Activated naive CD8-positive, alpha-beta T cell treated with anti-CD3 and anti-CD28 coated beads, Interleukin-2, amount 50 U/mL, for 24 hours (primary cell): ENCODE measurements around the gene SAYSD1.

Source experiments
- ATAC-seq: fragments of 150-1000 bp; cut with Tn5 transposase; one replicate; pipeline ENCODE4 v1.10.0; 2021
- DNase-seq: peaks from one replicate; pipeline ENCODE4 v3.0.0; 2021
- H3K27ac Mint-ChIP-seq: one replicate; pipeline ENCODE4 v1.8.0; 2021; ENCODE audit warnings: mild to moderate bottlenecking, mixed read lengths
- H3K27me3 Mint-ChIP-seq: one replicate; pipeline ENCODE4 v1.8.0; 2021; ENCODE audit warnings: mixed read lengths
- H3K36me3 Mint-ChIP-seq: one replicate; pipeline ENCODE4 v1.8.0; 2021; ENCODE audit warnings: low read depth, mixed read lengths
- H3K4me1 Mint-ChIP-seq: one replicate; pipeline ENCODE4 v1.8.0; 2021; ENCODE audit warnings: mixed read lengths
- H3K4me3 Mint-ChIP-seq: one replicate; pipeline ENCODE4 v1.8.0; 2021; ENCODE audit warnings: mild to moderate bottlenecking, moderate library complexity, mixed read lengths
- H3K9me3 Mint-ChIP-seq: one replicate; pipeline ENCODE4 v1.8.0; 2021; ENCODE audit warnings: mixed read lengths

Gene SAYSD1

DNA sequence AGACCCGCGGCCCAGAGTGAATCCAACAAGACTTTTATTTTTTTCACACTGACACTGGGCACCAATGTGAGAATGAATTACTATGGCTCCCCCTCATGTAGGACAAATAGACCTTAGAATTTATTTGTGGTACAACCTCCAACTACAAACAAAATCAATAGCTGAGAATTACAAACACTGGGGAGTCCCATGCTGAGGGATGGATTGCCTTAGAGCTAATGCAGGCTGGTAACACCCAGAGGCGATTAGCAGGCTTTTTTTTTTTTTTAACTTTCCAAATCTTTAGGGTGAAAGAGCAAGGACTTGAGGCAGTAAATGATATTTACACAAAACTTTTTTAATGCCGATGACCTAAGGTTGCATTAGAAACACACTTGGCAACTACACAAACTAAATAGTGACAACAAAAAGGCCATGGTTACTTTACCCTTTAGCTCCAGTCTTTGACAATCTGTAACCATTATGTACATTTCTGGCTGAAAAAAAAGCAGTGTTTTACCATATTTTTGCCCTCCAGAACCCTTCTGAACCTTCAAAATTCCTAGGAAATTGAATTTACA lies 21.8 kb downstream of the SAYSD1 start:
- Mint-ChIP-seq H3K4me3 (no peak overlapping the region), H3K27ac (no peak overlapping the region), H3K27me3 (peaks cover 31% of the 10 kb centered on the region), H3K36me3 (peaks cover 3% of the 10 kb centered on the region), H3K4me1 (peaks cover 2% of the 10 kb centered on the region), H3K9me3 (no peaks in the 10 kb centered on the region)
- ATAC-seq = no peak
- no peak for DNase-seq

DNA sequence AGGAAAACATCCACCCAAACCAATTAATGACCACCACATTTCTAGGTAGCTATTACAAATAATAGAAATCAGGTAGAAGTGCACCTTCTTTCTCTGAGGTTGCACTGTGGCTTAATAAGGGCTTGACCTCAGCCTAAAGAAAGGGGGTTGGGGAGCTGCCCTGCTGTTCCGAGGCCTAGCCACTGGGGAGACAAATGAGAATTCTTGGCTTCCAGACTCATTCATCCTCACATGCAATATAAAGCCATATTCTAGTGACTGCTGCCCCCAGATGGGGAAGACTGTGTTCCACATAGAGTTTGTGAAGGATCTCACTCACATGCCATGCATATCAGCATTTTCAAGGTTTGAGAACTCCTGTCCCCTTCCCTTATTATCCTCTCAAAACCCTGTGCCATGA lies 22.9 kb downstream of the SAYSD1 start:
- ATAC-seq = no peak
- H3K27ac Mint-ChIP-seq = no peak overlapping the region
- peaks cover 39% of the 10 kb centered on the region for H3K27me3 Mint-ChIP-seq

DNA sequence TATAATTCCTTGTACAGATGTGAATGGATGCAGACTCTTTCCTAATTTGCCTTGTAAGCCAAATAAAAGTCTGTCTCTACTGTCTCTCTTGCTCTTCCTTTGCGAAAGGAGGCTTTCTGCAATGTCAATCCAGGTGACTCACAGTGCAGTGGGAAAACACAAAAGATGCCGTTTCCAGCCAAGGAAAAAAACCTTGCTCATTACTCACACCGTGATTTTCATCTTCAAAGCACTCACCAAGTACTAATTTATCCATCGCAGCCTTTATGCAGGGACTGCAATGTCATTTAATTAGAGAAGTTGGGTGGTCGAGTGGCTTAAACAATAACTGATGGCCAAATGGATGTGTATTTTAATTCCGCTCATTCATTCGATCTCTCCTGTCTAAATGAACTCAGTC lies 23.8 kb downstream of the SAYSD1 start:
- peaks cover 10% of the 10 kb centered on the region for H3K4me1 Mint-ChIP-seq
- H3K4me3 Mint-ChIP-seq = no peak overlapping the region
- DNase-seq (no peak), ATAC-seq (no peak)
- peaks cover 46% of the 10 kb centered on the region for H3K27me3 Mint-ChIP-seq
- peaks cover 3% of the 10 kb centered on the region for H3K36me3 Mint-ChIP-seq
- H3K9me3 Mint-ChIP-seq = no peaks in the 10 kb centered on the region
- no peak overlapping the region for H3K27ac Mint-ChIP-seq

More for the DNA sequence above, 22.9 kb downstream of the SAYSD1 start:
- H3K4me1 Mint-ChIP-seq = peaks cover 2% of the 10 kb centered on the region
- no peak overlapping the region for H3K4me3 Mint-ChIP-seq
- no peak for DNase-seq
- H3K9me3 Mint-ChIP-seq = no peaks in the 10 kb centered on the region
- peaks cover 3% of the 10 kb centered on the region for H3K36me3 Mint-ChIP-seq

DNA sequence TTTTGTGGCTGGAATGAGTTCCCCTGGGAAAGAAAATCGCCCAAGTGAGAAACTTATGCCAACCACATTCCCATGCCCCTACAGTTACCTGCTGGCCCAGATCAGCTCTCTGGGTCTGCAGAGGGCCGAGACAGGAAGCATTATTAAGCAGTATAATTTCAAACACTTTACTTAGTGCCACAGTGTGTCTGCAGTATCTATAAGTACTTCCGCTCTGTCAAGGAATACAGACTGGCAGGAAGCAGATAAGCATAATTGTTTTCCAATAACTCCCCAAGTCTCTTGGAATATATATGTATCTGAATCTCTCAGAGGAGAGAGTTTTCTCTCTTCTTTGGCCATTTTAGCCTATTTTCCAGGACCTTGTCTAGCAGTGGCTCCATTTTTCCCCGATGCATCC lies 24.9 kb downstream of the SAYSD1 start:
- Mint-ChIP-seq H3K9me3 (no peaks in the 10 kb centered on the region), H3K27ac (no peak overlapping the region), H3K36me3 (peaks cover 3% of the 10 kb centered on the region), H3K27me3 (peaks cover 52% of the 10 kb centered on the region), H3K4me3 (no peak overlapping the region), H3K4me1 (peaks cover 16% of the 10 kb centered on the region)
- DNase-seq (no peak), ATAC-seq (no peak)

GRCh38 chr6:39088331-39088730 lies 26.7 kb downstream of the SAYSD1 start:
- Mint-ChIP-seq H3K4me1 (peaks cover 22% of the 10 kb centered on the region), H3K36me3 (no peaks in the 10 kb centered on the region), H3K27ac (no peak overlapping the region), H3K9me3 (no peaks in the 10 kb centered on the region), H3K27me3 (peaks cover 59% of the 10 kb centered on the region), H3K4me3 (no peak overlapping the region)
- ATAC-seq (no peak), DNase-seq (no peak)

- DNase-seq (no peak), ATAC-seq (no peak)
- no peak overlapping the region for H3K4me3 Mint-ChIP-seq
- no peaks in the 10 kb centered on the region for H3K36me3 Mint-ChIP-seq
- peaks cover 22% of the 10 kb centered on the region for H3K4me1 Mint-ChIP-seq
- peaks cover 59% of the 10 kb centered on the region for H3K27me3 Mint-ChIP-seq
- H3K9me3 Mint-ChIP-seq = no peaks in the 10 kb centered on the region
- H3K27ac Mint-ChIP-seq = no peak overlapping the region
These were observed 27.8 kb downstream of the SAYSD1 start for GRCh38 chr6:39087197-39087596.

DNA sequence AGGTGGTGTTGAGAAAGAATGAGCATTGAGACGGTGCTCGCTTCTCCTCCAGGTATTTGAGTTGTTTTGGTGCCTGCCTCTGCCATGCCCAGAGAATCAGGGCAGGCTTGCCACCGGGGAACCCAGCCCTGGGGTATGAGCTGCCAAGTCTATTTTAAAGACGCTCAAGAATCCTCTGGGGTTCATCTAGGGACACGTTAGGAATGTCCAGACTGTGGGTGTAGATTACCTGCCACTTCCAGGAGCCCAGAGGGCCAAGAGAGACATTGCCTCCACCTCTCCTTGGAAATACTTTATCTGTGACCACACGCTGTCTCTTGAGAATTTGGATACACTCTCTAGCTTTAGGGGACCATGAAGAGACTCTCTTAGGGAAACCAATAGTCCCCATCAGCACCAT lies 28.3 kb downstream of the SAYSD1 start:
- H3K9me3 Mint-ChIP-seq = no peaks in the 10 kb centered on the region
- H3K4me1 Mint-ChIP-seq = peaks cover 22% of the 10 kb centered on the region
- no peaks in the 10 kb centered on the region for H3K36me3 Mint-ChIP-seq
- H3K4me3 Mint-ChIP-seq = no peak overlapping the region
- DNase-seq = no peak
- ATAC-seq = no peak
- H3K27ac Mint-ChIP-seq = no peak overlapping the region
- H3K27me3 Mint-ChIP-seq = peaks cover 56% of the 10 kb centered on the region

GRCh38 chr6:39086294-39086693 lies 28.7 kb downstream of the SAYSD1 start:
- Mint-ChIP-seq H3K27me3 (peaks cover 52% of the 10 kb centered on the region), H3K9me3 (no peaks in the 10 kb centered on the region), H3K27ac (peak overlapping the region; percentile 14), H3K4me3 (no peak overlapping the region), H3K4me1 (peaks cover 22% of the 10 kb centered on the region), H3K36me3 (no peaks in the 10 kb centered on the region)
- DNase-seq (peak; percentile 53), ATAC-seq (peak; percentile 89)

- no peak overlapping the region for H3K27ac Mint-ChIP-seq
These were observed 29.7 kb downstream of the SAYSD1 start for GRCh38 chr6:39085129-39085797.

GRCh38 chr6:39084506-39084905 lies 30.5 kb downstream of the SAYSD1 start:
- peaks cover 20% of the 10 kb centered on the region for H3K4me1 Mint-ChIP-seq
- H3K4me3 Mint-ChIP-seq = no peak overlapping the region
- no peaks in the 10 kb centered on the region for H3K36me3 Mint-ChIP-seq
- peaks cover 40% of the 10 kb centered on the region for H3K27me3 Mint-ChIP-seq
- DNase-seq = no peak
- no peak overlapping the region for H3K27ac Mint-ChIP-seq
- H3K9me3 Mint-ChIP-seq = no peaks in the 10 kb centered on the region
- no peak for ATAC-seq

More at GRCh38 chr6:39085129-39085797, 29.7 kb downstream of the SAYSD1 start:
- H3K4me1 Mint-ChIP-seq = peaks cover 20% of the 10 kb centered on the region
- ATAC-seq (no peak), DNase-seq (no peak)
- H3K9me3 Mint-ChIP-seq = no peaks in the 10 kb centered on the region
- H3K27me3 Mint-ChIP-seq = peaks cover 43% of the 10 kb centered on the region
- H3K36me3 Mint-ChIP-seq = no peaks in the 10 kb centered on the region
- no peak overlapping the region for H3K4me3 Mint-ChIP-seq

DNA sequence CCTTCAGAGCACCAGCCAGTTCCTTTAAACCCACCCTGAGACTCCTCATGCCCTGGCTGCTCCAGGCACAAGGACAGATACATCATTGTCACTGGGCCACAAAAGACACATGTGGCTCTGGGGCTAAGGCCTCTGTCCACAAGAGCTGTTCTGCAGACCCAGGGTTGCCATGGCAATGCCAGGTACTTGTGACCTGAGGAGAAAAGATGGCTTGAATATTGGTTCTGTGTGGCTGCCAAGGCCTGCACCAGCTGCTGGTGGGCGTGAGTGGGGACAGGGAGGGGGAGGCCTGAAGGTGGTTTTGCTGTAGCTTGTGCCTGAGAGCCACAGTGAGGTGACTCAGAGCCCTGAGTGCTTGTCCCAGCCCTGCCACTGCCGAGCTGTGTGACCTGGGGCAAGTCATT lies 31.8 kb downstream of the SAYSD1 start:
- Mint-ChIP-seq H3K27ac (no peak overlapping the region), H3K9me3 (no peaks in the 10 kb centered on the region), H3K27me3 (peaks cover 29% of the 10 kb centered on the region), H3K4me1 (peaks cover 20% of the 10 kb centered on the region), H3K36me3 (no peaks in the 10 kb centered on the region), H3K4me3 (no peak overlapping the region)
- DNase-seq (peak; percentile 30), ATAC-seq (peak; percentile 65)

GRCh38 chr6:39082310-39082709 lies 32.7 kb downstream of the SAYSD1 start:
- no peaks in the 10 kb centered on the region for H3K9me3 Mint-ChIP-seq
- no peak overlapping the region for H3K4me3 Mint-ChIP-seq
- H3K27me3 Mint-ChIP-seq = peaks cover 20% of the 10 kb centered on the region
- DNase-seq = no peak
- H3K4me1 Mint-ChIP-seq = peaks cover 20% of the 10 kb centered on the region
- H3K27ac Mint-ChIP-seq = no peak overlapping the region
- no peak for ATAC-seq
- H3K36me3 Mint-ChIP-seq = no peaks in the 10 kb centered on the region

- ATAC-seq (no peak), DNase-seq (no peak)
- no peak overlapping the region for H3K27ac Mint-ChIP-seq
- H3K4me1 Mint-ChIP-seq = peaks cover 13% of the 10 kb centered on the region
- H3K36me3 Mint-ChIP-seq = no peaks in the 10 kb centered on the region
- no peaks in the 10 kb centered on the region for H3K9me3 Mint-ChIP-seq
- H3K27me3 Mint-ChIP-seq = peaks cover 8% of the 10 kb centered on the region
- H3K4me3 Mint-ChIP-seq = no peak overlapping the region
These were observed 34.6 kb downstream of the SAYSD1 start for GRCh38 chr6:39080246-39080875.

DNA sequence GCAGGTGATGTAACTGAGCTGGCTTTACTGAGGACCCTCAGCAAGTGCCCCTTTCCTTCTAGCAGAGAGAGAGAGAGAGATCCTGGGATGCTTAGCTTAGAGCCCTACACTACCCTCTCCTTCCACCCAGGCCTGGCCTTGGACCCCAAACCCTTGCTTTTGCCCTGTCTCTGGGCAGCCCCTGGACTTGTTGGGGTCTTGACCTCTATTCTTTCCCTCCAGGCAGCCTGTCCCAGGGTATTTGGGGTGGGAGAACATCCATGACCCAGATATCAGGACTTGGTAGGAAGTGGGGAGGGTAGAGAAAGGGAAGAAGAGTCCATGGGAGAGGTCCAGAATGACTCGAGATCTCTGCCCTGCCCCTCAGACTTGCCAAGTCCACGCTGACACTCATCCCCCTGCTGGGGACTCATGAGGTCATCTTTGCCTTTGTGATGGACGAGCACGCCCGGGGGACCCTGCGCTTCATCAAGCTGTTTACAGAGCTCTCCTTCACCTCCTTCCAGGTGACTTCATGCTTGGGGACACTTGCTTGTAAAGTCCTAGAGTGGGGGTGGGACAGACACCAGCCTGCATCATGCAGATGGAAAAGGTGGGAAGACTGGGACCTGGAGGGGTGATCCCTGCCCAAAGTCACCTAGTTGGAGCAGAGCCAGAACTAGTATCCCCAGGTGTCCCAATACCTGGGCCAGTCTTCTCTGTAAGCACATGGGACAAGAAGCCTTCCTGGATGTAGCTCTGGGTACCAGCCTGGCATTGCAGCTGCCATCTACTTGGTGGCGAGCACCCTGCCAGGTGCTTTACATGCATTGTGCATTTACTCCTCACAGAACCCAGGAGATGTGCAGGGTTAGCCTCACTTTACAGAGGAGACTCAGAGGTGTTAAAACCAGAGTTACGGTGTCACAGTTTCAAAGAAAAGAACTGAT lies 35.5 kb downstream of the SAYSD1 start:
- Mint-ChIP-seq H3K27ac (no peak overlapping the region), H3K36me3 (no peaks in the 10 kb centered on the region), H3K4me3 (no peak overlapping the region), H3K4me1 (peaks cover 13% of the 10 kb centered on the region), H3K27me3 (peaks cover 5% of the 10 kb centered on the region), H3K9me3 (no peaks in the 10 kb centered on the region)
- ATAC-seq (no peak), DNase-seq (no peak)
